Upper lobe of left lung (tissue), 6 donors: Measurements from ENCODE around the gene OR7D2. TPM values are rescaled to one million over a fixed set of nuclear protein-coding genes. Genes with fewer than 3 reads are reported as not detected.
A peak's percentile ranks its signal among the peaks of the same experiment; 100 is the strongest.

Experiments
- ATAC-seq, 2 donors: fragments of 200-7000 bp; cut with Tn5 transposase; one replicate each; pipeline ENCODE4 v1.9.1; 2022; ENCODE audit warnings: mild to moderate bottlenecking in 2 of 2, moderate library complexity in 2 of 2; ENCODE audit not compliant: low FRiP score in 2 of 2
- DNase-seq, 2 donors: peaks; one replicate each; pipeline ENCODE4 v3.0.0-alpha.2; 2019 to 2020
- H3K27ac ChIP-seq, 4 donors: fragments of 200-600 bp; sonication (generic); one replicate each; pipeline ENCODE4 v1.5.1; 2016 to 2019
- H3K27me3 ChIP-seq, 4 donors: fragments of 200-600 bp; sonication (generic); one replicate each; pipeline ENCODE4 v1.5.1; 2017 to 2019
- H3K36me3 ChIP-seq, 4 donors: fragments of 200-600 bp; sonication (generic); one replicate each; pipeline ENCODE4 v1.5.1; 2016 to 2019
- H3K4me1 ChIP-seq, 4 donors: fragments of 200-600 bp; sonication (generic); one replicate each; pipeline ENCODE4 v1.5.1; 2018 to 2019
- H3K4me3 ChIP-seq, 4 donors: fragments of 200-600 bp; sonication (generic); one replicate each; pipeline ENCODE4 v1.5.1; 2017 to 2019; ENCODE audit warnings: mild to moderate bottlenecking in 2 of 4, moderate library complexity in 1 of 4
- H3K9me3 ChIP-seq, 4 donors: fragments of 200-600 bp; sonication (generic); one replicate each; pipeline ENCODE4 v1.5.1; 2018 to 2019
- EP300 ChIP-seq, 4 donors: sonication (generic); formaldehyde crosslinking; IDR thresholded peaks; one replicate each; pipeline ENCODE4 v1.5.1; 2017; ENCODE audit warnings: antibody characterized with exemption in 4 of 4, control low read depth in 2 of 4
- POLR2A ChIP-seq, 4 donors: fragments of 450-650 bp; IDR thresholded peaks; one replicate each; pipeline ENCODE4 v1.5.1; 2016 to 2017; ENCODE audit warnings: antibody characterized with exemption in 4 of 4, mild to moderate bottlenecking in 2 of 4
- POLR2AphosphoS5 ChIP-seq, 2 donors: sonication (generic); formaldehyde crosslinking; IDR thresholded peaks; one replicate each; pipeline ENCODE4 v1.5.1; 2017; ENCODE audit warnings: antibody characterized with exemption in 2 of 2
- WGBS, 2 donors: methylation state at CpG; one replicate each; pipeline ENCODE4 v1.1.5; 2017 to 2018; 5-methylcytosine and 5-hydroxymethylcytosine counted together
- total RNA-seq, 6 donors: library from RNA; depleted of rRNA in 4 of 6; stranded (reverse); fragments of >200 nt in 4 of 6; gene quantifications; one replicate each; pipeline versions ENCODE4 v1.1.0 to v1.2.1, GENCODE V29; 2016 to 2021
- TF ChIP-seq, protein P1 (sequence below), 6 experiments: fragments of 450-650 bp in 4 of 6; fragments of 200-600 bp in 2 of 6; sonication (generic) in 2 of 6; IDR thresholded peaks; one replicate each; pipeline ENCODE4 v1.5.1; 2016 to 2019; ENCODE audit warnings: antibody characterized with exemption in 6 of 6
- donor health status: DM: no; HTN: no; CAD: no; lungs with moderate emphysema.
- donor health status: DM: no; HTN: yes; CAD: no; lungs with severe emphysema.

OR7D2 gene
- total RNA-seq, 6 donors from 2014 or later: 0.33 to 0.57 TPM; not detected in 4

GRCh38 chr19:9140159-9140874 is 38.5 kb upstream of the OR7D2 start, which contains the start of gene ZNF317:
Gene ZNF317 (plus strand): TSS chr19:9140397. CDS start chr19:9156017, 15,620 bp downstream.
- H3K27ac ChIP-seq: peak within 1 kb of the TSS; percentile 86 to 91 (median 90)
- peak; percentile 94 to 98 for ATAC-seq
- no peaks in the 10 kb centered on the region for H3K27me3 ChIP-seq
- TF ChIP-seq EP300 (IDR thresholded peaks at IDR 0.05) (no peak), POLR2A (IDR thresholded peaks at IDR 0.05) (peak in 3 of 4 donors; percentile 35 to 76 (median 41)), POLR2AphosphoS5 (IDR thresholded peaks at IDR 0.05) (peak; percentile 75 to 82)
- TF ChIP-seq, protein P1, sequence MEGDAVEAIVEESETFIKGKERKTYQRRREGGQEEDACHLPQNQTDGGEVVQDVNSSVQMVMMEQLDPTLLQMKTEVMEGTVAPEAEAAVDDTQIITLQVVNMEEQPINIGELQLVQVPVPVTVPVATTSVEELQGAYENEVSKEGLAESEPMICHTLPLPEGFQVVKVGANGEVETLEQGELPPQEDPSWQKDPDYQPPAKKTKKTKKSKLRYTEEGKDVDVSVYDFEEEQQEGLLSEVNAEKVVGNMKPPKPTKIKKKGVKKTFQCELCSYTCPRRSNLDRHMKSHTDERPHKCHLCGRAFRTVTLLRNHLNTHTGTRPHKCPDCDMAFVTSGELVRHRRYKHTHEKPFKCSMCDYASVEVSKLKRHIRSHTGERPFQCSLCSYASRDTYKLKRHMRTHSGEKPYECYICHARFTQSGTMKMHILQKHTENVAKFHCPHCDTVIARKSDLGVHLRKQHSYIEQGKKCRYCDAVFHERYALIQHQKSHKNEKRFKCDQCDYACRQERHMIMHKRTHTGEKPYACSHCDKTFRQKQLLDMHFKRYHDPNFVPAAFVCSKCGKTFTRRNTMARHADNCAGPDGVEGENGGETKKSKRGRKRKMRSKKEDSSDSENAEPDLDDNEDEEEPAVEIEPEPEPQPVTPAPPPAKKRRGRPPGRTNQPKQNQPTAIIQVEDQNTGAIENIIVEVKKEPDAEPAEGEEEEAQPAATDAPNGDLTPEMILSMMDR (IDR thresholded peaks at IDR 0.05): peak in 1 of 6 experiments; percentile 8
- H3K4me3 ChIP-seq: peak within 1 kb of the TSS; percentile 65 to 92 (median 78)
- WGBS, 2 donors: 1% methylated on average over 31 to 43 of the region's 43 CpGs
- H3K9me3 ChIP-seq: peaks cover 8 to 13% (median 12%) of the 10 kb centered on the region in 4 donors
- H3K4me1 ChIP-seq: peaks cover 15 to 24% (median 18%) of the 10 kb centered on the region in 4 donors
- peak; percentile 75 to 97 for DNase-seq
- H3K36me3 ChIP-seq: peaks cover 0 to 8% (median 0%) of the 10 kb centered on the region in 4 donors

GRCh38 chr19:9144920-9145319 is 33.9 kb upstream of the OR7D2 start:
- Histone ChIP-seq H3K4me3 (no peak overlapping the region), H3K27me3 (no peaks in the 10 kb centered on the region), H3K4me1 (peaks cover 12 to 20% (median 14%) of the 10 kb centered on the region in 4 donors), H3K27ac (no peak overlapping the region), H3K36me3 (peaks cover 0 to 26% (median 1%) of the 10 kb centered on the region in 4 donors), H3K9me3 (peaks cover 17 to 21% (median 21%) of the 10 kb centered on the region in 4 donors)
- DNase-seq (no peak), ATAC-seq (no peak)
- TF ChIP-seq POLR2AphosphoS5 (IDR thresholded peaks at IDR 0.05) (no peak), POLR2A (IDR thresholded peaks at IDR 0.05) (no peak), EP300 (IDR thresholded peaks at IDR 0.05) (no peak)
- TF ChIP-seq, protein P1 (IDR thresholded peaks at IDR 0.05): no peak
- WGBS, 2 donors: 97 to 100% methylated on average over 5 of the region's 5 CpGs

GRCh38 chr19:9146882-9147281 is 31.9 kb upstream of the OR7D2 start:
- H3K27ac ChIP-seq: no peak overlapping the region
- peaks cover 17 to 30% (median 22%) of the 10 kb centered on the region in 4 donors for H3K9me3 ChIP-seq
- DNase-seq (no peak), ATAC-seq (no peak)
- H3K27me3 ChIP-seq: no peaks in the 10 kb centered on the region
- H3K4me3 ChIP-seq: no peak overlapping the region
- H3K36me3 ChIP-seq: peaks cover 0 to 26% (median 1%) of the 10 kb centered on the region in 4 donors
- TF ChIP-seq EP300 (IDR thresholded peaks at IDR 0.05) (no peak), POLR2AphosphoS5 (IDR thresholded peaks at IDR 0.05) (no peak), POLR2A (IDR thresholded peaks at IDR 0.05) (no peak)
- TF ChIP-seq, protein P1 (IDR thresholded peaks at IDR 0.05): no peak
- peaks cover under 1 to 6% (median 4%) of the 10 kb centered on the region in 4 donors for H3K4me1 ChIP-seq
- 92 to 93% methylated on average over 1 of the region's 1 CpG for WGBS, 2 donors

DNA sequence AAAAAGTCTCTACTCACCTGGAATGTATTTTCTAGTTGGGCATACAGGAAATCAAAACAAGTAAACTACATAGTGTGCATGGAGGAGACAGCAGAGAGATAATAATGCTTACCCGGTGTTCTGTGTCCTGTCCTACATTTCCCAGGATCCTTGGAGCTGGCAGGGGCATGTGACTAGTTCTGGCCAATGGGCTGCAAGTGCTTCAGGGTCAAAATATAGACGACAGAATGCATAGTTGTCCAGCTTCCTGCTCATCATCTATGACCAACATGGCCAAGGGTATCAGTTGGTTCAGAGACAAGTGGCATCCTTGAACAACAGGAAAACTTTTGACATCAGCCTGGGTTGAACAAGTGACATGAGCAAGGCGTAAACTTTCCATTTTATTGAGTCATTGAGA is 30.1 kb upstream of the OR7D2 start:
- Histone ChIP-seq H3K4me1 (no peaks in the 10 kb centered on the region), H3K27ac (no peak overlapping the region), H3K36me3 (peaks cover 0 to 42% (median 10%) of the 10 kb centered on the region in 4 donors), H3K9me3 (peaks cover 17 to 41% (median 32%) of the 10 kb centered on the region in 4 donors), H3K4me3 (no peak overlapping the region), H3K27me3 (no peaks in the 10 kb centered on the region)
- ATAC-seq (no peak), DNase-seq (no peak)
- WGBS, 2 donors: 86 to 92% methylated on average over 3 of the region's 3 CpGs
- TF ChIP-seq POLR2AphosphoS5 (IDR thresholded peaks at IDR 0.05) (no peak), EP300 (IDR thresholded peaks at IDR 0.05) (no peak), POLR2A (IDR thresholded peaks at IDR 0.05) (no peak)
- TF ChIP-seq, protein P1 (IDR thresholded peaks at IDR 0.05): no peak
